ENCODE data around the gene PINLYP.

The PINLYP gene

DNA sequence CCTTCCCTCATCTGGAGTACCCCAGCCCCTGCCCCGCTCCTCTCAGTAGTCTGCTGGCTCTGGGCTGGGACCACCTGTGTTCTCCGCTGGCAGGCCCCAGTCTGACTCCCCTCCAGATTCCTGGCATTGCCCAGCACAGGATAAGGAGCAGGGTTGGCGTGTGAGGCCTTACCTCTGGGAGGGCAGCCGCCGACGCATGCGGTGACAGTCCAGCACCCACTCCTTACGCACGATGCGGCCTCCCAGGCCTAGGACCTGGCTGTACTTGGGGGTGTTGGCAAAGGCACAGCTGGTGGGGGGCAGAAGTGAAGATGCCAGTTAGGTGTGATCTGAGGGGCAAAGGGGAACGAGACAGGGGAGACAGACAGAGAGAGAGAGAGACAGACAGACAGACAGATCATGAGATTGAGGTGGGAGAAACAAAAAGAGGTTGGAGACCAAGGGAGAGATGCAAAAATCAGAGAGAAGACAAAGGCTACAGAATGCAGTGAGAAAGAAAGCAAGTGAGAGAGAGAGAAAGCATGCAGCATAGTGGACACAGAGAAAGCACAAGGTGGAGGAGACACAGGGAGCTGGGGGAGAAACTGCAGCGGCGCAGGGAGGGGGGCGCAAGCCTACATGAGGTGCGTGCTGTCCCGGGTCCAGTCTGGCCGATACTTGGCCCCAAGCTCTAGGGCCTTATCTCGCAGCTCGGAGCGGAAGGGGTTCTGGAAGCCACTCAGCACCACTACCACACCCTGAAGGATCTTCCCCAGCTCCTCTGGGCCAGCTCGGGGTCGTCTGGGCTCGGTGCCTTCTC lies 24.0 kb upstream of the PINLYP start:
- TF ChIP-seq TAF1 (IDR thresholded peaks at IDR 0.05; ENCODE audit: borderline replicate concordance, insufficient read depth, low read length) (no peak), SIN3A (IDR thresholded peaks at IDR 0.05; ENCODE audit: borderline replicate concordance, insufficient read depth, low read length) (no peak), POLR2AphosphoS5 (IDR thresholded peaks at IDR 0.05; ENCODE audit: low read depth, low read length) (no peak), FOXP2 (optimal IDR thresholded peaks at IDR 0.05; ENCODE audit: borderline replicate concordance, extremely low read depth, extremely low read length, insufficient read depth) (no peak)
- TF ChIP-seq, protein P1, sequence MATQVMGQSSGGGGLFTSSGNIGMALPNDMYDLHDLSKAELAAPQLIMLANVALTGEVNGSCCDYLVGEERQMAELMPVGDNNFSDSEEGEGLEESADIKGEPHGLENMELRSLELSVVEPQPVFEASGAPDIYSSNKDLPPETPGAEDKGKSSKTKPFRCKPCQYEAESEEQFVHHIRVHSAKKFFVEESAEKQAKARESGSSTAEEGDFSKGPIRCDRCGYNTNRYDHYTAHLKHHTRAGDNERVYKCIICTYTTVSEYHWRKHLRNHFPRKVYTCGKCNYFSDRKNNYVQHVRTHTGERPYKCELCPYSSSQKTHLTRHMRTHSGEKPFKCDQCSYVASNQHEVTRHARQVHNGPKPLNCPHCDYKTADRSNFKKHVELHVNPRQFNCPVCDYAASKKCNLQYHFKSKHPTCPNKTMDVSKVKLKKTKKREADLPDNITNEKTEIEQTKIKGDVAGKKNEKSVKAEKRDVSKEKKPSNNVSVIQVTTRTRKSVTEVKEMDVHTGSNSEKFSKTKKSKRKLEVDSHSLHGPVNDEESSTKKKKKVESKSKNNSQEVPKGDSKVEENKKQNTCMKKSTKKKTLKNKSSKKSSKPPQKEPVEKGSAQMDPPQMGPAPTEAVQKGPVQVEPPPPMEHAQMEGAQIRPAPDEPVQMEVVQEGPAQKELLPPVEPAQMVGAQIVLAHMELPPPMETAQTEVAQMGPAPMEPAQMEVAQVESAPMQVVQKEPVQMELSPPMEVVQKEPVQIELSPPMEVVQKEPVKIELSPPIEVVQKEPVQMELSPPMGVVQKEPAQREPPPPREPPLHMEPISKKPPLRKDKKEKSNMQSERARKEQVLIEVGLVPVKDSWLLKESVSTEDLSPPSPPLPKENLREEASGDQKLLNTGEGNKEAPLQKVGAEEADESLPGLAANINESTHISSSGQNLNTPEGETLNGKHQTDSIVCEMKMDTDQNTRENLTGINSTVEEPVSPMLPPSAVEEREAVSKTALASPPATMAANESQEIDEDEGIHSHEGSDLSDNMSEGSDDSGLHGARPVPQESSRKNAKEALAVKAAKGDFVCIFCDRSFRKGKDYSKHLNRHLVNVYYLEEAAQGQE (IDR thresholded peaks at IDR 0.05; ENCODE audit: insufficient read depth in 1 of 2, low read depth in 2 of 2, low read length in 2 of 2): no peak

DNA sequence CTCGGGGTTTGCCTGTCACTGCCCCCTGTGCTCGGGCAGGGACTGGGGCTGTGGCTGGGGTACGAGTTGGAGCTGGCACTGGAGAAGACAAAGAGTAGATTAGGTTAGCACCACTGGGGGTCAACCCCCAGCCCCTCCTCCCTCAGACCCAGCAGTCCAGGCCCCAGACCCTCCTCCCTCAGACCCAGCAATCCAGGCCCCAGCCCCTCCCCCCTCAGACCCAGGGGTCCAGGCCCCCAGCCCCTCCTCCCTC lies 23.5 kb upstream of the PINLYP start:
- TF ChIP-seq FOXP2 (optimal IDR thresholded peaks at IDR 0.05; ENCODE audit: borderline replicate concordance, extremely low read depth, extremely low read length, insufficient read depth): no peak
- no peak for TF ChIP-seq SIN3A (IDR thresholded peaks at IDR 0.05; ENCODE audit: borderline replicate concordance, insufficient read depth, low read length)
- TF ChIP-seq, protein P1 (IDR thresholded peaks at IDR 0.05; ENCODE audit: insufficient read depth in 1 of 2, low read depth in 2 of 2, low read length in 2 of 2): no peak
- no peak for TF ChIP-seq TAF1 (IDR thresholded peaks at IDR 0.05; ENCODE audit: borderline replicate concordance, insufficient read depth, low read length)
- no peak for TF ChIP-seq POLR2AphosphoS5 (IDR thresholded peaks at IDR 0.05; ENCODE audit: low read depth, low read length)

- TF ChIP-seq, protein P1 (IDR thresholded peaks at IDR 0.05; ENCODE audit: insufficient read depth in 1 of 2, low read depth in 2 of 2, low read length in 2 of 2): no peak
- TF ChIP-seq POLR2AphosphoS5 (IDR thresholded peaks at IDR 0.05; ENCODE audit: low read depth, low read length): no peak
- no peak for TF ChIP-seq TAF1 (IDR thresholded peaks at IDR 0.05; ENCODE audit: borderline replicate concordance, insufficient read depth, low read length)
These were observed 23.0 kb upstream of the PINLYP start for GRCh38 chr19:43552616-43553015.

GRCh38 chr19:43553656-43554055 lies 21.9 kb upstream of the PINLYP start:
- TF ChIP-seq FOXP2 (optimal IDR thresholded peaks at IDR 0.05; ENCODE audit: borderline replicate concordance, extremely low read depth, extremely low read length, insufficient read depth): no peak
- TF ChIP-seq, protein P1 (IDR thresholded peaks at IDR 0.05; ENCODE audit: insufficient read depth in 1 of 2, low read depth in 2 of 2, low read length in 2 of 2): no peak

GRCh38 chr19:43554317-43554895 lies 21.2 kb upstream of the PINLYP start:
- no peak for TF ChIP-seq FOXP2 (optimal IDR thresholded peaks at IDR 0.05; ENCODE audit: borderline replicate concordance, extremely low read depth, extremely low read length, insufficient read depth)
- no peak for TF ChIP-seq TAF1 (IDR thresholded peaks at IDR 0.05; ENCODE audit: borderline replicate concordance, insufficient read depth, low read length)
- TF ChIP-seq SIN3A (IDR thresholded peaks at IDR 0.05; ENCODE audit: borderline replicate concordance, insufficient read depth, low read length): no peak
- TF ChIP-seq, protein P1 (IDR thresholded peaks at IDR 0.05; ENCODE audit: insufficient read depth in 1 of 2, low read depth in 2 of 2, low read length in 2 of 2): no peak
- TF ChIP-seq POLR2AphosphoS5 (IDR thresholded peaks at IDR 0.05; ENCODE audit: low read depth, low read length): no peak
